ENCODE measurements around the gene TRAF6. TPM values are rescaled to one million over a fixed set of nuclear protein-coding genes. Genes with fewer than 3 reads are reported as not detected.

TRAF6 gene
- total and polyA plus RNA-seq, 2 donors (not counting 1 experiment from before 2014, with no cell fraction given): 10.1 to 22.4 TPM

GRCh38 chr11:36462321-36462720 lies 47.8 kb downstream of the TRAF6 start:
- Histone ChIP-seq H3K9me3 (ENCODE audit: control extremely low read depth in 1 of 3, control insufficient read depth in 2 of 3, insufficient read depth in 1 of 3, low read length in 2 of 3) (no peaks in the 10 kb centered on the region), H3K27ac (ENCODE audit: low read length in 2 of 2) (no peak overlapping the region), H4K20me1 (ENCODE audit: control insufficient read depth, insufficient read depth, low read length, poor library complexity, severe bottlenecking) (no peaks in the 10 kb centered on the region), H3K9ac (ENCODE audit: low read length) (no peak overlapping the region), H3K4me1 (ENCODE audit: control insufficient read depth in 2 of 2, insufficient read depth in 2 of 2, low read length in 2 of 2) (no peaks in the 10 kb centered on the region), H3K79me2 (ENCODE audit: control insufficient read depth, insufficient read depth, low read length) (no peaks in the 10 kb centered on the region), H3K27me3 (replicated peaks in 1 of 4; ENCODE audit: control extremely low read depth in 1 of 4, control insufficient read depth in 3 of 4, insufficient read depth in 4 of 4, low read length in 3 of 4) (no peaks in the 10 kb centered on the region), H3K4me3 (ENCODE audit: control extremely low read depth in 1 of 5, extremely low read depth in 1 of 5, insufficient read depth in 1 of 5, low read depth in 2 of 5, low read length in 4 of 5) (no peak overlapping the region), H2AFZ (ENCODE audit: insufficient read depth, low read depth, low read length, poor library complexity, severe bottlenecking) (no peak overlapping the region), H3K36me3 (replicated peaks in 1 of 2; ENCODE audit: control extremely low read depth in 1 of 2, control insufficient read depth in 1 of 2, extremely low read depth in 1 of 2, insufficient read depth in 2 of 2, low read length in 1 of 2) (no peaks in the 10 kb centered on the region), H3K4me2 (replicated peaks; ENCODE audit: low read depth, low read length, poor library complexity, severe bottlenecking) (no peak overlapping the region)
- ATAC-seq (ENCODE audit: low read depth) (no peak), DNase-seq (no peak)
- Mint-ChIP-seq H3K4me1 (no peaks in the 10 kb centered on the region), H3K4me3 (no peak overlapping the region), H3K9me3 (ENCODE audit: insufficient read depth) (no peaks in the 10 kb centered on the region), H3K27me3 (no peaks in the 10 kb centered on the region), H3K27ac (no peak overlapping the region)
- TF ChIP-seq EZH2 (IDR thresholded peaks at IDR 0.05; ENCODE audit: borderline replicate concordance, insufficient read depth, low read depth, low read length, poor library complexity, severe bottlenecking): no peak
- no peak for TF ChIP-seq CTCF (IDR thresholded peaks at IDR 0.05)
- 94% methylated on average over 15 of the region's 15 CpGs for WGBS (ENCODE audit: insufficient coverage)
- intact Hi-C loops (cut with micrococcal nuclease): no loop called here
- ChIA-PET POLR2A (no interaction called here), CTCF (no interaction called here)

GRCh38 chr11:36460220-36460619 lies 49.9 kb downstream of the TRAF6 start:
- Histone ChIP-seq H3K79me2 (ENCODE audit: control insufficient read depth, insufficient read depth, low read length) (no peaks in the 10 kb centered on the region), H3K4me3 (ENCODE audit: control extremely low read depth in 1 of 5, extremely low read depth in 1 of 5, insufficient read depth in 1 of 5, low read depth in 2 of 5, low read length in 4 of 5) (no peak overlapping the region), H3K4me2 (replicated peaks; ENCODE audit: low read depth, low read length, poor library complexity, severe bottlenecking) (no peak overlapping the region), H3K27ac (ENCODE audit: low read length in 2 of 2) (no peak overlapping the region), H3K9ac (ENCODE audit: low read length) (no peak overlapping the region), H3K36me3 (replicated peaks in 1 of 2; ENCODE audit: control extremely low read depth in 1 of 2, control insufficient read depth in 1 of 2, extremely low read depth in 1 of 2, insufficient read depth in 2 of 2, low read length in 1 of 2) (no peaks in the 10 kb centered on the region), H3K9me3 (ENCODE audit: control extremely low read depth in 1 of 3, control insufficient read depth in 2 of 3, insufficient read depth in 1 of 3, low read length in 2 of 3) (no peaks in the 10 kb centered on the region), H2AFZ (ENCODE audit: insufficient read depth, low read depth, low read length, poor library complexity, severe bottlenecking) (no peak overlapping the region), H4K20me1 (ENCODE audit: control insufficient read depth, insufficient read depth, low read length, poor library complexity, severe bottlenecking) (no peaks in the 10 kb centered on the region), H3K27me3 (replicated peaks in 1 of 4; ENCODE audit: control extremely low read depth in 1 of 4, control insufficient read depth in 3 of 4, insufficient read depth in 4 of 4, low read length in 3 of 4) (no peaks in the 10 kb centered on the region), H3K4me1 (ENCODE audit: control insufficient read depth in 2 of 2, insufficient read depth in 2 of 2, low read length in 2 of 2) (no peaks in the 10 kb centered on the region)
- ChIA-PET POLR2A (no interaction called here), CTCF (no interaction called here)
- H3K4me3 Mint-ChIP-seq: no peak overlapping the region
- H3K9me3 Mint-ChIP-seq (ENCODE audit: insufficient read depth): no peaks in the 10 kb centered on the region
- H3K27ac Mint-ChIP-seq: no peak overlapping the region
- 100% methylated on average over 3 of the region's 10 CpGs for WGBS (ENCODE audit: insufficient coverage)
- DNase-seq: no peak
- TF ChIP-seq CTCF (IDR thresholded peaks at IDR 0.05) (no peak), EZH2 (IDR thresholded peaks at IDR 0.05; ENCODE audit: borderline replicate concordance, insufficient read depth, low read depth, low read length, poor library complexity, severe bottlenecking) (no peak)
- no peak for ATAC-seq (ENCODE audit: low read depth)
- intact Hi-C loops (cut with micrococcal nuclease): no loop called here
- no peaks in the 10 kb centered on the region for H3K4me1 Mint-ChIP-seq
- H3K27me3 Mint-ChIP-seq: no peaks in the 10 kb centered on the region

Data from B cell (primary cell).